ENCODE results near the gene ZNF132. TPM values are rescaled to one million over a fixed set of nuclear protein-coding genes. Genes with fewer than 3 reads are reported as not detected.

Gene ZNF132
- total and polyA plus RNA-seq, 9 of the 15 experiments (the other 6 are each of a cell fraction or from before 2014, with no cell fraction given), result 0.03 to 0.42 (median 0.10) TPM; not detected in 5

- TF ChIP-seq ARID4B (CRISPR knock-in tag; IDR thresholded peaks at IDR 0.05) (0 out of 2 replicates have a peak, but pooled peaks have one; percentile 5), ZBTB11 (CRISPR knock-in tag; IDR thresholded peaks at IDR 0.05) (0 out of 6 replicates have a peak, but pooled peaks of 1 of the 3 experiments have one; percentile 7)
Observed at GRCh38 chr19:58409010-58409790, 30.8 kb downstream of the ZNF132 start (continued).

Data from K562 (cell line).